T-helper 1 cell treated with Interleukin-12 subunit alpha and Interleukin-12 subunit beta and Interleukin-4 antibody, amounts not matched to agents 30 μg/mL and 1 μg/mL, for 36 hours (primary cell): ENCODE results near the gene RNF217.

Experiments
- H3K27ac Mint-ChIP-seq: one replicate; pipeline ENCODE4 v1.8.0; 2021; ENCODE audit warnings: mild to moderate bottlenecking, mixed read lengths
- H3K27me3 Mint-ChIP-seq: one replicate; pipeline ENCODE4 v1.8.0; 2021; ENCODE audit warnings: low read depth, mixed read lengths
- H3K36me3 Mint-ChIP-seq: one replicate; pipeline ENCODE4 v1.8.0; 2021; ENCODE audit warnings: low read depth, mixed read lengths
- H3K4me1 Mint-ChIP-seq: one replicate; pipeline ENCODE4 v1.8.0; 2021; ENCODE audit warnings: low read depth, mixed read lengths
- H3K4me3 Mint-ChIP-seq: one replicate; pipeline ENCODE4 v1.8.0; 2021; ENCODE audit warnings: mild to moderate bottlenecking, moderate library complexity, mixed read lengths
- H3K9me3 Mint-ChIP-seq: one replicate; pipeline ENCODE4 v1.8.0; 2021; ENCODE audit warnings: mixed read lengths

RNF217 gene

GRCh38 chr6:124970763-124971162 lies 8.5 kb downstream of the RNF217 start:
- Mint-ChIP-seq H3K4me3 (no peak overlapping the region), H3K9me3 (no peaks in the 10 kb centered on the region), H3K27ac (no peak overlapping the region), H3K27me3 (peaks cover 14% of the 10 kb centered on the region), H3K4me1 (no peaks in the 10 kb centered on the region), H3K36me3 (no peaks in the 10 kb centered on the region)

DNA sequence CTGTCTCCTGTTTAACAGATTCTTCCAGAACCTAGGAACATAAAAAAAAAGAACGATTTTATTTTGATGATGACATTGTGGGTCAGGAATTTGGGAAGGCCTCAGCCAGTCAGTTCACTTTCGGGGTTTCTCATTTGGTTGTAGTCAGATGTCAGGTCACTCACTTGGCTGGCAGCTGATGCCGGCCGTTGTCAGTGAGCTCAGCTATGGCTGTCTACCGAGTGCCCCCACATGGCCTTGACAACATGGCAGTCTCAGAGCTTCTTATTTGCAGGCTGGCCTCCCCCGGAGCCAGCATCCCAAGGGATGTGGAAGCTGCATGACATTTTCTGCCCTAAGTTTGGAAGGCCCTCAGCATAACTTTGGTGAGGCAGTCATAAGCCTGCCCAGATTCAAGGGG lies 11.5 kb downstream of the RNF217 start:
- no peaks in the 10 kb centered on the region for H3K9me3 Mint-ChIP-seq
- H3K36me3 Mint-ChIP-seq, result no peaks in the 10 kb centered on the region
- no peak overlapping the region for H3K27ac Mint-ChIP-seq
- no peaks in the 10 kb centered on the region for H3K27me3 Mint-ChIP-seq
- no peaks in the 10 kb centered on the region for H3K4me1 Mint-ChIP-seq
- no peak overlapping the region for H3K4me3 Mint-ChIP-seq

GRCh38 chr6:124974771-124975377 lies 12.6 kb downstream of the RNF217 start:
- H3K27me3 Mint-ChIP-seq, result no peaks in the 10 kb centered on the region
- H3K36me3 Mint-ChIP-seq, result no peaks in the 10 kb centered on the region
- H3K27ac Mint-ChIP-seq, result no peak overlapping the region
- H3K4me1 Mint-ChIP-seq, result no peaks in the 10 kb centered on the region
- H3K4me3 Mint-ChIP-seq, result no peak overlapping the region
- H3K9me3 Mint-ChIP-seq, result peaks cover 4% of the 10 kb centered on the region

GRCh38 chr6:124977067-124977908 lies 15.1 kb downstream of the RNF217 start:
- no peak overlapping the region for H3K4me3 Mint-ChIP-seq
- peaks cover 4% of the 10 kb centered on the region for H3K9me3 Mint-ChIP-seq
- peaks cover 4% of the 10 kb centered on the region for H3K27me3 Mint-ChIP-seq
- H3K4me1 Mint-ChIP-seq, result no peaks in the 10 kb centered on the region
- no peaks in the 10 kb centered on the region for H3K36me3 Mint-ChIP-seq
- no peak overlapping the region for H3K27ac Mint-ChIP-seq

- H3K9me3 Mint-ChIP-seq, result peaks cover 4% of the 10 kb centered on the region
- H3K4me1 Mint-ChIP-seq, result no peaks in the 10 kb centered on the region
- no peak overlapping the region for H3K27ac Mint-ChIP-seq
- no peaks in the 10 kb centered on the region for H3K36me3 Mint-ChIP-seq
- H3K4me3 Mint-ChIP-seq, result no peak overlapping the region
- peaks cover 4% of the 10 kb centered on the region for H3K27me3 Mint-ChIP-seq
Observed at GRCh38 chr6:124978451-124979293, 16.4 kb downstream of the RNF217 start.

DNA sequence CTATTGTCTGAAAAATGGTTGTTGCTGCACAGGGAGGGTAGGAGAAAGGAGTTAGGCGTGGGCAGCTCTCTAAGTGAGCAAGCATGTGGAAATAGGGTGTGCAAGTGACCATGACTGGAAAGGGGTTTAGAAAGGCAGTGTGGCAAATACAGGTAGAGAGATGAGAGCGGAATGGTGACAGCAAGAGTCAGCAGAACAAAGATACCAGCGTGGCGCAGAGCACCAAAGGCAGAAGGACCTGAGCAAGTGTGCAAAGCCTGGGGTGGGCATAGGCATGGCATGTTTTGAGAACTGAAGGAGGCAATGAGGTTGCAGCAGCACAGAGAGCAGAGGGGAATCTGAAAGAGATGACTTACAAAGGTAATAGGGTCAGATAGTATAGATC lies 17.0 kb downstream of the RNF217 start:
- Mint-ChIP-seq H3K4me3 (no peak overlapping the region), H3K9me3 (peaks cover 4% of the 10 kb centered on the region), H3K36me3 (no peaks in the 10 kb centered on the region), H3K27me3 (peaks cover 4% of the 10 kb centered on the region), H3K27ac (no peak overlapping the region), H3K4me1 (no peaks in the 10 kb centered on the region)

DNA sequence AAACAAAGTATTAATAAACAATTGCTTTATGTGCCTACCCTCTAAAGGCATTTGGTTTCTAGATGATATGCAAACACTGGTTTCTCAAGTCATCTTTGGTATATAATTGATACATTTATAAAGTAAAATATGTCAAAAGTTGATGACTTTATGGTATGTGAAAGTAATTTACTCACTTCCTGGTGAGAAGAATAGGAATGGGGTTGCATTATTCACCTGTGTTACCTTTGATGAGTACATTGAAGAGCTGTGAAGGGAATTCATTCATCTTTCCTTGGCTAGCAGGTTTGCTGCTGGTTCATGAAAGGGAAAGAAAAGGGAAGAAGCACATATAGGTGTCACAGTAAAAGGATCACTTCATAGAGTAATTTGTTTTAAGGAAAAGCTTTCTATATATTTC lies 20.4 kb downstream of the RNF217 start:
- H3K36me3 Mint-ChIP-seq, result no peaks in the 10 kb centered on the region
- no peaks in the 10 kb centered on the region for H3K4me1 Mint-ChIP-seq
- H3K27ac Mint-ChIP-seq, result no peak overlapping the region
- H3K4me3 Mint-ChIP-seq, result no peak overlapping the region
- peaks cover 4% of the 10 kb centered on the region for H3K27me3 Mint-ChIP-seq
- peaks cover 4% of the 10 kb centered on the region for H3K9me3 Mint-ChIP-seq

DNA sequence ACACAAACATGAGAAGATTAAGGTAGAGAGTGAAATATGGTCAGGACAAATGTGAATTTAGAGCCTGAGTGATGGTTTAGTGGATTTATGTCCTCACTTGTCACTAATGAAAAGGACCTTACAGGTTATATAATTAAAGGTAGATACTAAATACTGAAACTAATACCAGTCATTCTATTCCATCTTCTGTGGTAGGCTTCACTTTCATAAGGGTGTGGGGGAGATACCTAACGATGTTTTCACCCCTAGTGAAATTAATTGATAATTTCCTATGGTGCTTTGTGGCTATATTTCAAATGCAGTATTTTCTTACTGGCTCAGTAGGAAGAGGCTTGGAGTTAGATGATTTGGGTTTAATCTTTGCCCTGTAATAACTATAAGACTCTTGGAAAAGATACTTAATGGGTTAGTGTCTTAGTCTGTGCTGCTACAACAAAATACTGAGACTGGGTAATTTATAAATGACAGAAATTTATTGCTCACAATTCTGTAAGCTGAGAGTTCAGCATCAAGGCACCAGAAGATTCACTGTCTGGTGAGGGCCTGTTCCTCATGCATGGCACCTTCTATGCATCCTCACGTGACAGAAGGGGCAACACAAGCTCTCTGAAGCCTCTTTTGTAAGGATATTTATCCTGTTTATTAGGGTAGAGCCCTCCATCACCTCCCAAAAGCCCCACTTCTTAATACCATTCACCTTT lies 21.3 kb downstream of the RNF217 start:
- peaks cover 4% of the 10 kb centered on the region for H3K9me3 Mint-ChIP-seq
- H3K4me1 Mint-ChIP-seq, result no peaks in the 10 kb centered on the region
- H3K27ac Mint-ChIP-seq, result no peak overlapping the region
- H3K4me3 Mint-ChIP-seq, result no peak overlapping the region
- H3K36me3 Mint-ChIP-seq, result no peaks in the 10 kb centered on the region
- peaks cover 4% of the 10 kb centered on the region for H3K27me3 Mint-ChIP-seq

DNA sequence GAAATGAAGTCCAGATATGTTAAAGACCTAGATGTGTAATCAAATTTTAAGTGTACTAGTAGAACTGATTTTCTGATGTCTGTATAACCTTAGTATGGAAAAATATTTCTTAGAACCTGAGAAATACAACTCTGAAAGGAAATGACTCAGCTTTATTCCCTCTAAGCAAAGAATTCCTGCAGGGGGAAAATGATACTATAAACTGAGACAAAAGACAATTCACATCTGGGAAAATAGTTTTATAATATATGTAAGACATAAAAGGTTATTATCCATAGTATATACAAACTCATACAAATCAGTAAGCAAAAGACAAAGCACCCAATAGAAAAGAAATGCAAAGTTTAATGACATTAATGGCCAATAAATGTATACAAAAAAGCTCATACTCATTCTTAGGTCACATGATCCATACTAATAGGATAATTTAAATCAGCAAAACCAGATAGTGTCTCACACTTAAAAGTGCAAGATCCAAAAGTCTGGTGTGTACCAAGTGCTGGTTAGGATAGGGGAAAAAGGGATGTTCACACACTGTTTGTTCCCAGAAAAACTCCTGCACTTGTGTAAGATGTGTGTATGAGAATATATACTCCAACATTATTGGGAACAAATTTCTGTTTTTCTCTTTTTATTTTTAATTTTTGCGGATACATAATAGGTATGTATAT lies 22.6 kb downstream of the RNF217 start:
- Mint-ChIP-seq H3K9me3 (no peaks in the 10 kb centered on the region), H3K36me3 (no peaks in the 10 kb centered on the region), H3K4me3 (no peak overlapping the region), H3K27ac (no peak overlapping the region), H3K27me3 (peaks cover 4% of the 10 kb centered on the region), H3K4me1 (no peaks in the 10 kb centered on the region)

- Mint-ChIP-seq H3K36me3 (no peaks in the 10 kb centered on the region), H3K27ac (no peak overlapping the region), H3K9me3 (no peaks in the 10 kb centered on the region), H3K4me3 (no peak overlapping the region), H3K4me1 (no peaks in the 10 kb centered on the region), H3K27me3 (no peaks in the 10 kb centered on the region)
Observed at GRCh38 chr6:124986164-124986563, 23.9 kb downstream of the RNF217 start.

DNA sequence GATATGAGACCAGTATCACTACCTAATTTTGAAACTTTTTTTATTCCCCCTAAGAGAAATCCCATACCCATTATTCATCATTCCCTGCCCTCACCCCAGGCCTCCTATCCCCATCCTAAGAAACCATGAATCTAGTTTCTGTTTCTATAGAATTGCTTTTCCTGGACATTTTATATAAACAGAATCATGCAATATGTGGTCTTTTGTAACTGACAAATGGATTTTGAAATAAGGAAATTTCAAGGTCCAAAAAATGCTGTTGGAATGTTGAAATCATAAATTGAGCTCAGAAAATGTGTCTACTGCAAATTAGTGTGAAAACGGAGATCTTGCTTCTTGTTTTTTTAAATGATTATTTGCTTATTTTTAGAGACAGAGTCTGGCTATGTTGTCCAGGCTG lies 25.1 kb downstream of the RNF217 start:
- no peak overlapping the region for H3K27ac Mint-ChIP-seq
- H3K27me3 Mint-ChIP-seq, result no peaks in the 10 kb centered on the region

DNA sequence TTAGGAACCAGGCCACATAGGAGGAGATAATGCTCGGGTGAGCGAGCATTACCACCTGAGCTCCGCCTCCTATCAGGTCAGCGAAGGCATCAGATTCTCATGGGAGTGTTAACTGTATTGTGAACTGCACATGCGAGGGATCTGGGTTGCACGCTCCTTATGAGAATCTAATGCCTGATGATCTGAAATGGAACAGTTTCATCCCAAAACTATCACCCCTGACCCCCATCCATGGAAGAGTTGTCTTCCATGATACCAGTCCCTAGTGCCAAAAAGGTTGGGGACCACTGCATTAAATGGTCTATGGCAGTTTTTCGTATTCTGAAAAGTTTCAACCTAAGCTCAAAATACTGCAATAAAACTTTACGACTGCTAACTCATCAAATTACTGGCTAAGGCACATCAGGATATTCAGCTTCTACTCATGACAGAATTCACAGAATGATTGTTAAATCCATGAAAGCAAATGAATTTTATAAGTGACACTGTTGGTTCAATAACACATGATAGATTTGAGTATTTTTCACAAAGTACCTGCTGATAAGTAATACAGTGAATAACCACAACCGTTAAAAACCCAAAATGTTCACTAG lies 25.9 kb downstream of the RNF217 start:
- Mint-ChIP-seq H3K27ac (no peak overlapping the region), H3K4me1 (no peaks in the 10 kb centered on the region), H3K27me3 (no peaks in the 10 kb centered on the region), H3K4me3 (no peak overlapping the region), H3K36me3 (no peaks in the 10 kb centered on the region), H3K9me3 (no peaks in the 10 kb centered on the region)

More for the DNA sequence above, 25.1 kb downstream of the RNF217 start:
- Mint-ChIP-seq H3K4me1 (no peaks in the 10 kb centered on the region), H3K36me3 (no peaks in the 10 kb centered on the region), H3K9me3 (no peaks in the 10 kb centered on the region), H3K4me3 (no peak overlapping the region)

GRCh38 chr6:124989136-124989983 lies 27.1 kb downstream of the RNF217 start:
- H3K36me3 Mint-ChIP-seq, result no peaks in the 10 kb centered on the region
- H3K9me3 Mint-ChIP-seq, result no peaks in the 10 kb centered on the region
- no peak overlapping the region for H3K4me3 Mint-ChIP-seq
- H3K27ac Mint-ChIP-seq, result no peak overlapping the region
- peaks cover 7% of the 10 kb centered on the region for H3K27me3 Mint-ChIP-seq
- H3K4me1 Mint-ChIP-seq, result no peaks in the 10 kb centered on the region
